PC-3 (cell line): ENCODE measurements around the gene PDIA6. TPM values are rescaled to one million over a fixed set of nuclear protein-coding genes. Genes with fewer than 3 reads are reported as not detected.

Experiments
- ATAC-seq: fragments of 200-7000 bp; cut with Tn5 transposase; 2 replicates; pipeline ENCODE4 v1.9.1; 2020; ENCODE audit warnings: mild to moderate bottlenecking, moderate library complexity
- BruUV-seq: library from RNA; stranded (reverse); fragments of 400-500 nt; replicated peaks from 2 replicates; lab custom pipeline; 2021; lab: Mats Ljungman, UMichigan
- CTCF ChIA-PET: fragments of 300-600 bp; sonication (Branson Sonifier 250); formaldehyde crosslinking; loops from one replicate; lab custom pipeline; 2022; ENCODE audit warnings: antibody characterized with exemption; lab: Charles Lee
- POLR2A ChIA-PET: fragments of 300-600 bp; sonication (Branson Sonifier 250); formaldehyde crosslinking; loops from one replicate; lab custom pipeline; 2022; ENCODE audit warnings: antibody characterized with exemption; ENCODE audit not compliant: unreplicated experiment; lab: Charles Lee
- DNase-seq: peaks from one replicate; pipeline ENCODE4 v3.0.0-alpha.2; 2015
- H2AFZ ChIP-seq: fragments of 300-600 bp; sonication (generic); 2 replicates; pipeline ENCODE4 v1.6.0; 2016; ENCODE audit warnings: antibody characterized with exemption, low read length
- H3F3A ChIP-seq: fragments of 300-600 bp; sonication (generic); one replicate; pipeline ENCODE4 v1.6.0; 2017; ENCODE audit warnings: antibody characterized with exemption, low read length, control low read depth, mild to moderate bottlenecking; ENCODE audit not compliant: unreplicated experiment
- H3K27ac ChIP-seq: fragments of 300-600 bp; sonication (generic); 2 replicates; pipeline ENCODE4 v1.5.1; 2016; ENCODE audit warnings: mild to moderate bottlenecking, low read length
- H3K27me3 ChIP-seq: fragments of 300-600 bp; sonication (generic); 2 replicates; pipeline ENCODE4 v1.6.1; 2016; ENCODE audit warnings: low read length, mixed read lengths
- H3K36me3 ChIP-seq: fragments of 300-600 bp; sonication (generic); 2 replicates; pipeline ENCODE4 v1.6.1; 2016; ENCODE audit warnings: low read depth, mixed run types, low read length, mixed read lengths
- H3K4me1 ChIP-seq: fragments of 300-600 bp; sonication (generic); 2 replicates; pipeline ENCODE4 v1.5.1; 2016; ENCODE audit warnings: low read length; ENCODE audit not compliant: insufficient read depth
- H3K4me2 ChIP-seq: fragments of 300-600 bp; sonication (generic); 2 replicates; pipeline ENCODE4 v1.6.0; 2016; ENCODE audit warnings: low read length
- H3K4me3 ChIP-seq: fragments of 300-600 bp; sonication (generic); 2 replicates; pipeline ENCODE4 v1.5.1; 2016; ENCODE audit warnings: mild to moderate bottlenecking, low read length, mixed read lengths
- H3K79me2 ChIP-seq: fragments of 300-600 bp; sonication (generic); 2 replicates; pipeline ENCODE4 v1.6.1; 2017; ENCODE audit warnings: low read length, mixed read lengths
- H3K9ac ChIP-seq: fragments of 300-600 bp; sonication (generic); 2 replicates; pipeline ENCODE4 v1.6.0; 2016; ENCODE audit warnings: mild to moderate bottlenecking, low read length
- H3K9me2 ChIP-seq: fragments of 300-600 bp; sonication (generic); replicated peaks from 2 replicates; pipeline ENCODE4 v1.6.1; 2016; ENCODE audit warnings: mixed run types, low read length, mixed read lengths
- H3K9me3 ChIP-seq: fragments of 300-600 bp; sonication (generic); 2 replicates; pipeline ENCODE4 v1.6.1; 2016; ENCODE audit warnings: low read length, mixed read lengths
- H4K20me1 ChIP-seq: fragments of 300-600 bp; sonication (generic); 2 replicates; pipeline ENCODE4 v1.6.1; 2016; ENCODE audit warnings: low read length, mixed read lengths
- EZH2 ChIP-seq: fragments of 300-600 bp; sonication (generic); IDR thresholded peaks from one replicate; pipeline ENCODE4 v1.6.1; 2017; ENCODE audit warnings: antibody characterized with exemption, mild to moderate bottlenecking, low read length; ENCODE audit not compliant: unreplicated experiment
- EZH2phosphoT487 ChIP-seq: fragments of 300-600 bp; sonication (generic); IDR thresholded peaks from 2 replicates; pipeline ENCODE4 v1.6.1; 2018; ENCODE audit warnings: mild to moderate bottlenecking, antibody characterized with exemption, low read length, borderline replicate concordance
- intact Hi-C: fragments of 100-400 bp; cut with micrococcal nuclease; formaldehyde crosslinking; loops from 2 replicates; pipeline ENCODE4 v1.9.0; 2023
- total RNA-seq: library from RNA; depleted of rRNA; stranded (reverse); fragments of >200 nt; gene quantifications from 2 replicates; pipeline ENCODE4 v1.2.3, GENCODE V29; 2014
- TF ChIP-seq, protein P1 (sequence below): fragments of 300-600 bp; sonication (generic); conservative IDR thresholded peaks from 2 replicates; pipeline ENCODE4 v1.5.1; 2017; ENCODE audit warnings: antibody characterized with exemption, low read depth, mild to moderate bottlenecking, low read length

The PDIA6 gene
- total RNA-seq, 1 experiment from 2014 or later, result 351 TPM

- no peaks in the 10 kb centered on the region for H3K9me3 ChIP-seq
- no peaks in the 10 kb centered on the region for H3K27me3 ChIP-seq
- H3K9ac ChIP-seq, result no peak overlapping the region
- CTCF ChIA-PET, result no interaction called here
- intact Hi-C loops, result no loop called here
- BruUV-seq, result no TSS peak
- ATAC-seq (no peak), DNase-seq (no peak)
- H3K4me2 ChIP-seq, result no peak overlapping the region
- H3K4me3 ChIP-seq, result no peak overlapping the region
- no peaks in the 10 kb centered on the region for H3K4me1 ChIP-seq
- H4K20me1 ChIP-seq, result no peaks in the 10 kb centered on the region
- no peak overlapping the region for H2AFZ ChIP-seq
- POLR2A ChIA-PET, result no interaction called here
- no peaks in the 10 kb centered on the region for H3K36me3 ChIP-seq
- no peaks in the 10 kb centered on the region for H3K79me2 ChIP-seq
- no peaks in the 10 kb centered on the region for H3F3A ChIP-seq
- H3K27ac ChIP-seq, result no peak overlapping the region
- TF ChIP-seq EZH2, result no peak
- TF ChIP-seq, protein P1, sequence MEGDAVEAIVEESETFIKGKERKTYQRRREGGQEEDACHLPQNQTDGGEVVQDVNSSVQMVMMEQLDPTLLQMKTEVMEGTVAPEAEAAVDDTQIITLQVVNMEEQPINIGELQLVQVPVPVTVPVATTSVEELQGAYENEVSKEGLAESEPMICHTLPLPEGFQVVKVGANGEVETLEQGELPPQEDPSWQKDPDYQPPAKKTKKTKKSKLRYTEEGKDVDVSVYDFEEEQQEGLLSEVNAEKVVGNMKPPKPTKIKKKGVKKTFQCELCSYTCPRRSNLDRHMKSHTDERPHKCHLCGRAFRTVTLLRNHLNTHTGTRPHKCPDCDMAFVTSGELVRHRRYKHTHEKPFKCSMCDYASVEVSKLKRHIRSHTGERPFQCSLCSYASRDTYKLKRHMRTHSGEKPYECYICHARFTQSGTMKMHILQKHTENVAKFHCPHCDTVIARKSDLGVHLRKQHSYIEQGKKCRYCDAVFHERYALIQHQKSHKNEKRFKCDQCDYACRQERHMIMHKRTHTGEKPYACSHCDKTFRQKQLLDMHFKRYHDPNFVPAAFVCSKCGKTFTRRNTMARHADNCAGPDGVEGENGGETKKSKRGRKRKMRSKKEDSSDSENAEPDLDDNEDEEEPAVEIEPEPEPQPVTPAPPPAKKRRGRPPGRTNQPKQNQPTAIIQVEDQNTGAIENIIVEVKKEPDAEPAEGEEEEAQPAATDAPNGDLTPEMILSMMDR, result no peak
- TF ChIP-seq EZH2phosphoT487, result no peak
- H3K9me2 ChIP-seq, result no peaks in the 10 kb centered on the region
These were observed 69.9 kb downstream of the PDIA6 start for GRCh38 chr2:10742666-10743065.

DNA sequence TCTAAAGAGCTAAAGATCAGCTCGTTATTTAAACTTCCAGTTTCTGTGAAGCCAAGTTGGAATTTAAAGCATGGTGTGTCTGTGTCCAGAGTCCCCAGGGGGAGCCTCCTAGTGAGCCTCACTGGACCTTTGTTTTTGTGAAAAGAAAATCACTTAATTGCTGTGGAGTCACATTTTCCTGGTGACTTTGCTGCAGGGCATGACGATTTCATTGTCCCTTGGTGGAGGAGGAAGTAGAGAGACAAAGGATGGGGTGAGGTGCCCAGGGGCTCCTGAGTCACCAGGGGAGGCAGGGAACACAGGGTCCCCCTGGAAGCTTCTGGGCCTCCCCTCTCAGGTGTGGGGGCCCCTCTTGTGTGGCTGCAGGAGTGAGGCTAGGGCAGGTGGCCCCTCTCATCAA lies 71.4 kb downstream of the PDIA6 start:
- Histone ChIP-seq H2AFZ (no peak overlapping the region), H3K9me2 (no peaks in the 10 kb centered on the region), H3K4me1 (no peaks in the 10 kb centered on the region), H3K9ac (no peak overlapping the region), H3K4me2 (no peak overlapping the region), H3F3A (no peaks in the 10 kb centered on the region), H3K27me3 (no peaks in the 10 kb centered on the region), H3K4me3 (no peak overlapping the region), H3K27ac (no peak overlapping the region), H3K9me3 (no peaks in the 10 kb centered on the region), H3K36me3 (no peaks in the 10 kb centered on the region), H4K20me1 (no peaks in the 10 kb centered on the region), H3K79me2 (no peaks in the 10 kb centered on the region)
- no peak for ATAC-seq
- ChIA-PET POLR2A (no interaction called here), CTCF (no interaction called here)
- TF ChIP-seq, protein P1, result no peak
- no peak for TF ChIP-seq EZH2phosphoT487
- no peak for TF ChIP-seq EZH2
- intact Hi-C loops, result no loop called here
- DNase-seq, result no peak
- no TSS peak for BruUV-seq

- Histone ChIP-seq H3K9ac (no peak overlapping the region), H3K79me2 (no peaks in the 10 kb centered on the region), H2AFZ (no peak overlapping the region), H3K27me3 (no peaks in the 10 kb centered on the region), H4K20me1 (no peaks in the 10 kb centered on the region), H3K36me3 (no peaks in the 10 kb centered on the region), H3K4me2 (no peak overlapping the region), H3K4me3 (no peak overlapping the region), H3K27ac (no peak overlapping the region), H3K9me2 (no peaks in the 10 kb centered on the region), H3K4me1 (no peaks in the 10 kb centered on the region), H3F3A (no peaks in the 10 kb centered on the region), H3K9me3 (no peaks in the 10 kb centered on the region)
- BruUV-seq, result no TSS peak
- POLR2A ChIA-PET, result no interaction called here
- CTCF ChIA-PET, result no interaction called here
- intact Hi-C loops, result no loop called here
- ATAC-seq (no peak), DNase-seq (no peak)
- no peak for TF ChIP-seq EZH2phosphoT487
- TF ChIP-seq EZH2, result no peak
- TF ChIP-seq, protein P1, result no peak
These were observed 72.4 kb downstream of the PDIA6 start for GRCh38 chr2:10740226-10740625.
